Metanephros (tissue), 2 donors: ENCODE measurements around the gene PDHX. TPM values are rescaled to one million over a fixed set of nuclear protein-coding genes. Genes with fewer than 3 reads are reported as not detected.

Source experiments
- small RNA-seq: library from RNA; depleted of rRNA; stranded (forward); fragments of <200 nt; gene quantifications from one replicate; pipeline ENCODE3, GENCODE V24; 2014; ENCODE audit warnings: low replicate concordance
- total RNA-seq: library from RNA; depleted of rRNA; stranded (reverse); fragments of >200 nt; gene quantifications from one replicate; pipeline ENCODE4 v1.2.3, GENCODE V29; 2014

The PDHX gene
- 28.6 TPM for total RNA-seq

GRCh38 chr11:34916015-34916842 is at the start of gene PDHX, which contains the start of gene APIP:
Gene PDHX, plus strand, starts transcription at chr11:34916618. Its CDS starts 38 bp downstream, at chr11:34916656.
Gene APIP, minus strand, starts transcription at chr11:34916379. Its CDS starts 95 bp downstream, at chr11:34916284.

Small RNA genes lying within 50 kb of the gene (small RNA-seq; reads per million reads assigned to genes)
- 0.30 reads per million, percentile 31 among the genes with 10 or more reads in this experiment for gene MIR1343

Other genes with a start within 250 kb of the PDHX start
- gene APIP, start 239 bp upstream of the PDHX start, total RNA-seq = 18.5 TPM
- 27.7 TPM for gene CD44, start 222.6 kb downstream of the PDHX start, total RNA-seq